Cardiac muscle cell (in vitro differentiated cells and primary cell): ENCODE results near the gene TNRC18. TPM values are rescaled to one million over a fixed set of nuclear protein-coding genes. Genes with fewer than 3 reads are reported as not detected.

Experiments used
- DNase-seq, 2 donors: peaks; one replicate each; pipeline versions ENCODE4 v3.0.0 to v3.0.0-alpha.2; 2010 to 2017; ENCODE audit warnings: low read depth in 1 of 2, low spot score in 1 of 2
- H3K27ac ChIP-seq: fragments of 200-600 bp; sonication (generic); 2 replicates; pipeline ENCODE4 v1.5.1; 2016
- H3K27me3 ChIP-seq: fragments of 200-600 bp; sonication (generic); 2 replicates; pipeline ENCODE4 v1.6.0; 2016; ENCODE audit warnings: control low read depth
- H3K36me3 ChIP-seq: fragments of 200-600 bp; sonication (generic); 2 replicates; pipeline ENCODE4 v1.5.1; 2016; ENCODE audit warnings: control low read depth
- H3K4me1 ChIP-seq: fragments of 200-600 bp; sonication (generic); 2 replicates; pipeline ENCODE4 v1.8.1; 2017; ENCODE audit warnings: low read depth, mild to moderate bottlenecking, mixed run types
- H3K4me3 ChIP-seq: fragments of 200-600 bp; sonication (generic); 2 replicates; pipeline ENCODE4 v1.5.1; 2016; ENCODE audit warnings: mild to moderate bottlenecking
- H3K9me3 ChIP-seq: fragments of 200-600 bp; sonication (generic); 2 replicates; pipeline ENCODE4 v1.5.1; 2017; ENCODE audit warnings: low read depth, mild to moderate bottlenecking, control low read depth
- polyA plus RNA-seq: library from polyadenylated mRNA; unstranded; fragments of >200 nt; fragmentation: Nextera tagmentation; extraction: Ambion mirVana; gene quantifications from 2 replicates; pipeline ENCODE4 v1.2.1, GENCODE V29; 2016
- total RNA-seq: library from RNA; depleted of rRNA; stranded (reverse); fragments of >200 nt; gene quantifications from 2 replicates; pipeline ENCODE4 v1.2.3, GENCODE V29; 2016
- TF ChIP-seq, protein P1 (sequence below): IDR thresholded peaks from 2 replicates; pipeline ENCODE4 v1.5.1; 2012; ENCODE audit warnings: low read depth, mild to moderate bottlenecking, low read length

TNRC18 gene
- total and polyA plus RNA-seq, 2 experiments from 2014 or later = 15.1 to 180 TPM

- TF ChIP-seq, protein P1, sequence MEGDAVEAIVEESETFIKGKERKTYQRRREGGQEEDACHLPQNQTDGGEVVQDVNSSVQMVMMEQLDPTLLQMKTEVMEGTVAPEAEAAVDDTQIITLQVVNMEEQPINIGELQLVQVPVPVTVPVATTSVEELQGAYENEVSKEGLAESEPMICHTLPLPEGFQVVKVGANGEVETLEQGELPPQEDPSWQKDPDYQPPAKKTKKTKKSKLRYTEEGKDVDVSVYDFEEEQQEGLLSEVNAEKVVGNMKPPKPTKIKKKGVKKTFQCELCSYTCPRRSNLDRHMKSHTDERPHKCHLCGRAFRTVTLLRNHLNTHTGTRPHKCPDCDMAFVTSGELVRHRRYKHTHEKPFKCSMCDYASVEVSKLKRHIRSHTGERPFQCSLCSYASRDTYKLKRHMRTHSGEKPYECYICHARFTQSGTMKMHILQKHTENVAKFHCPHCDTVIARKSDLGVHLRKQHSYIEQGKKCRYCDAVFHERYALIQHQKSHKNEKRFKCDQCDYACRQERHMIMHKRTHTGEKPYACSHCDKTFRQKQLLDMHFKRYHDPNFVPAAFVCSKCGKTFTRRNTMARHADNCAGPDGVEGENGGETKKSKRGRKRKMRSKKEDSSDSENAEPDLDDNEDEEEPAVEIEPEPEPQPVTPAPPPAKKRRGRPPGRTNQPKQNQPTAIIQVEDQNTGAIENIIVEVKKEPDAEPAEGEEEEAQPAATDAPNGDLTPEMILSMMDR = no peak
- peak overlapping the region; percentile 94 for H3K4me3 ChIP-seq
- peak overlapping the region; percentile 100 for H3K27ac ChIP-seq
- no peaks in the 10 kb centered on the region for H3K9me3 ChIP-seq
- peak; percentile 61 to 72 for DNase-seq
- H3K27me3 ChIP-seq = no peaks in the 10 kb centered on the region
- H3K4me1 ChIP-seq = peaks cover 21% of the 10 kb centered on the region
- H3K36me3 ChIP-seq = no peaks in the 10 kb centered on the region
These were observed 1.8 kb downstream of the TNRC18 start for GRCh38 chr7:5421714-5422395.

DNA sequence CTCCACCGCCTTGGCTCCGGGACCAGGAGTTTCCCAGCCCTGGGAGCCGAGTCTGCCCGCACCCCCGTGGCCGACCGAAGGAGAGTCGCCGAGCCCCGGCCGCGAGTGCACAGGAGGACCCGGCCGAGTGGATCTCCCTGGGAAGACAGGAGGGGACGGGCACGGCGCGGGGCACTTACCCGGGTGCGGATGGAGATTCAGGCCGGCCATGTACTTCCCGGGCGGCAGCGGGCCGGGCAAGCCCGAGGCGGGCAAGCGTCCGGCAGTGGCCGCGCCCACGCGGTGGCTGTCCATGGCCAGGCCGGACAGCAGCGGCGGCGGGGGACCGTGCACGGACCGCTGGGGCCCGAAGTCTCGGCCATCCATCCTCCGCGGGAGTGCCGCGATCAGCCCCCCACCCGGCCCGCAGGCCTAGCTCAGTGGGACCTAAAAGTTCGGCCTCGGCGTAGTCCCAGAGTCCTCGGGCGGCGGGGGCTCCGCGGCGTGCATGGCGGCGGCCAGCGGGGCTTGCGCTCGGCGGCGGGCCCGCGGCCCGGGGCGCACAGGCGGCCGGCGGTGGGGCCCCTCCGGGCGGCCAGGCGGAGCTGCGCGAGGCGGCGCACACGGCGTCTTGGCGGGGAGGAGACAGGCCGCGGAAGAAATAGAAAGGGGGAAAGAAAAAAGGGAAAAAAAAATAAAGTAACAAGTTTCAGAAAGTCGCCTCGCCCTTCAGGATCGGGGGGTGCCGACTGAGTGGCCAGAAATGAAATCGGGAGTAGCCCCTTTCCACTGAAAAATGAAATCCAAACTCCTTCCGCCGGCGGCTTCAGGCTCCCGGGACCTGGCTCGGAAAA lies 2.5 kb downstream of the TNRC18 start:
- peak overlapping the region; percentile 94 for H3K4me3 ChIP-seq

DNA sequence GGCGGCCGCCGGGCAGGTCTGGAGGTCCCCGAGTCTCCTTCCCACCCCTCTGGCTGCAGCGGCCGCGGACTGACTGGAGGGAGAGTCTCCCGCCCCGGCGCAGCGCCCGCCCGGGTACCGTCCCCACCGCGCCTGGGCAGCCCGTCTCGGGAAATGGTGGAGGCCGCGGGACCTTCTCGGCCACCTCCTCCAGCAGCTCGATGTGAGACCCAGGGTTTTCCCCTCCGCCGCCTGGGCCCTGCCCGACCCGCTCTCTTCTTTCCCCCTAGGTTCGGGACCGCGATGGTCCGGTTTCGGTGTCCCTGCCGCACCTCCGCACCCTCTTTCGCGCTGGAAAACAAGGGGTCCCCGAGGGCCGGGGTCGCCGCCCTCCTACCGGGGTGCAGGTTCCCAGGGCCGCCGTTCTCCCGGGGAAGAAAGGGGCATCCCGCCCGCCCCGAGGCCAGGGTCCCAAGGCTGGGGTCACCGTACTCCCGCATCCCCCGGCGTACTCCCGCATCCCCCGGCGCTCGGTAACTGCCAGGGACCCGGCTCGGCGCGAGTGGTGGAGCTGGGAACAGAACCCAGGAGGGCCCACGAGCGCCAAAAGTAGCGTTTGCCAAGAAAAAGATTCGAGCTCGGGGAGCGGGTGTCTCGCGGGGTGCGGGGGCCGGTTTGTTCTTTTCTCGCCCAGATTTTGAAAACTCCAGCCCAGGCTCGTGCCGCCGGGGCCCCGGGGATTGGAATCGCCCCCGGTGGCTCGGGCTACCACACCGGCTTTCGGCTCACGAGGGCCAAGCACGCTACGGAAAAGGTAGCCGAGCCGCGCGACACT lies 3.4 kb downstream of the TNRC18 start:
- DNase-seq = peak in 1 of 2 donors; percentile 43
- TF ChIP-seq, protein P1 = no peak
- Histone ChIP-seq H3K4me3 (peak overlapping the region; percentile 94), H3K4me1 (peaks cover 21% of the 10 kb centered on the region), H3K36me3 (no peaks in the 10 kb centered on the region), H3K9me3 (no peaks in the 10 kb centered on the region), H3K27ac (peak overlapping the region; percentile 100), H3K27me3 (no peaks in the 10 kb centered on the region)

More for the DNA sequence above, 2.5 kb downstream of the TNRC18 start:
- peak in 1 of 2 donors; percentile 27 for DNase-seq
- Histone ChIP-seq H3K27me3 (no peaks in the 10 kb centered on the region), H3K4me1 (peaks cover 21% of the 10 kb centered on the region), H3K27ac (peak overlapping the region; percentile 100), H3K9me3 (no peaks in the 10 kb centered on the region), H3K36me3 (no peaks in the 10 kb centered on the region)
- TF ChIP-seq, protein P1 = no peak

- no peaks in the 10 kb centered on the region for H3K27me3 ChIP-seq
- H3K4me3 ChIP-seq = peak overlapping the region; percentile 94
- H3K9me3 ChIP-seq = no peaks in the 10 kb centered on the region
- no peaks in the 10 kb centered on the region for H3K36me3 ChIP-seq
- peak overlapping the region; percentile 100 for H3K27ac ChIP-seq
- H3K4me1 ChIP-seq = peaks cover 25% of the 10 kb centered on the region
- DNase-seq = peak in 1 of 2 donors; percentile 39
- TF ChIP-seq, protein P1 = no peak
These were observed 4.0 kb downstream of the TNRC18 start for GRCh38 chr7:5419539-5420066.

DNA sequence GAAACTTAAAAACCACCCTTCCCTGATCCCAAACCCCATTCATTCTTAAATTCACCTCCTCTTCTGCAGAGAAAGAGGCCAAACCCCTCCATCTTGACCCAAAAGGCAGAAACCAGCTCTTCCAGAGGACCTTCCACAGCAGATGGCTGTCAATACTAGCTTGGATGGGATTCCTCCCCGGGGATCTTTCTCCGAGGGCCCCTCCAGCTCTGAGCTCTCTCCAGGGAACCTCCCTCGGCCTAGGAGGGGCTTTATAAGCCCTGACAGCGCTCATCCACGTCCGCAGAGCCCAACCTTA lies 5.4 kb downstream of the TNRC18 start:
- Histone ChIP-seq H3K9me3 (no peaks in the 10 kb centered on the region), H3K4me1 (peaks cover 27% of the 10 kb centered on the region), H3K4me3 (peak overlapping the region; percentile 94), H3K27me3 (no peaks in the 10 kb centered on the region), H3K36me3 (no peaks in the 10 kb centered on the region), H3K27ac (peak overlapping the region; percentile 100)
- peak in 1 of 2 donors; percentile 37 for DNase-seq
- TF ChIP-seq, protein P1 = no peak
